Hippocampal formation (tissue), 2 donors: ENCODE measurements around the gene DDX52.
"Not testable (repeated sequence)": the region's sequence is repeated elsewhere in the genome, so short reads cannot be mapped to it uniquely, and the experiment has no call there.

Experiments
- DNase-seq, 2 donors: peaks; one replicate each; lab custom pipeline; 2025; lab: John Stamatoyannopoulos, UW

Gene DDX52

DNA sequence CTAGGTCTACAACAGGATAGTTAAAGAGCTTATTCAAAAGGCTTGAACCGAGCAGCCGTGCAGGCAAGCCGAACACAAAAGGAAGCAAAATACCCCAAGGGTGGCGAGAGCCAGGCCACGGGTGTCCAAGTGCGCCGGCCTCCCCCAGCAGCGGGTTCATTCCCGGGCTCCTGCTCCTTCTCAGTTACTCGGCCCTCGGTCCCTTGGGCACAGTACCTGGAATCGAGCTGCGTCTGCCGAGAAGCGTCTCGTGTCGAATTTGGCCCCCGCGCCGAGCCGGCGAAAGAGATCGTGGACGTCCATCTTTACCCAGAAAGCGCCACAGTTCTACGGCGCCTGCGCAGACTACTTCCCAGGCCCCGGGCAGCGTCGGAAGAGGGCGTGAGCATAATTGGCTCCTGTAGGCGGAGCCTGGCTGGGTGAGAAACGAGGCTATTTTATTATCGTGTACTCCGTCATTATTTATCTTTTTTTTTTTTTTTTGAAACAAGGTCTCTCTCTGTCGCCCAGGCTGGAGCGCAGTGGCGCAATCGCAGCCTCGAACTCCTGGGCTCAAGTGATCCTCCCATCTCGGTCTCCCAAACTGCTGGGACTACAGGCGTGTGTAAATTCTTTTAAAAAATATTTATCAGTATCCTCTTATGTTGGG, at the start of gene DDX52:
Gene DDX52, minus strand, starts transcription at position 329 of the 649 bp plus-strand sequence. Its CDS starts 26 bp downstream, at position 303.
- peak; percentile 83 to 84 for DNase-seq

DNA sequence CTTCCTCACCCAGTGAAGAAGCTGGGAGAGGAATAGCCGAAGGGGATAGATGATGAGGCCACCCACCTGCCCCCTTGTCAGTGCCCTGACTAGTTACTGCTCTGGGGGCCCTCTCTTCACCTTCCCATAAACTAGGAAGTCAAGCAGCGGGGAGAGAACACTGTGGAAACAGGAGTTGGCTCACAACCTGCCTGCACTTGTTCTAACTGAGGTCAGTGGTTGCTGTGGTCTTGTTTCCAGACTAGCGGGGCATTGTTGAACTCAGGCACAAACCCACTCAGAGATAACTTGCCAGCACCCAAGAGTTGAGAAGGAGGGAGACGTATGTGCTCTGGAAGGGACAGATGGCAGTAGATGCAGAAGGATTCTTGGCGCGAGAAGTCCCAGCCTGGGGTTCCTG, 48.6 kb upstream of the DDX52 start:
- no peak for DNase-seq

DNA sequence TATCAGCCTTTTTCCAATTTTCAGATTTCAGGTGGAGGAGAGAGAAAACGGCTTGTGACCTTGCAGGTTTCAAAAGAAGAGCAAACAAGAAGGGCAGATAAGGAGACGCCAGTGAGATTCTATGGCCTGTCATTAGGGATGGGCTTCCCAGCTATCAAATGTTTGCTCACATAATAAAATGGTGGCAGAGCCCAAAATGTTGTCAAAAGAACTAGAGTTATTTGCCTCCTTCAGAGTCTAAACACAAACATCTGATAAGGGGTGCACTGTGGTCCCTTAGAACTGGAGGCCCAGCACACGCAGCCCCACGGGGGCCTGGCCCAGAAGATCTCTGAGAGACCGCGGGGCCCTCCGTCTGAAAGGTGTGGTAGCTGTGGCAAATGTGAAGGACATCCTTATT, 46.1 kb upstream of the DDX52 start:
- no peak for DNase-seq

GRCh38 chr17:37683454-37683984, 40.3 kb upstream of the DDX52 start:
- no peak for DNase-seq

DNA sequence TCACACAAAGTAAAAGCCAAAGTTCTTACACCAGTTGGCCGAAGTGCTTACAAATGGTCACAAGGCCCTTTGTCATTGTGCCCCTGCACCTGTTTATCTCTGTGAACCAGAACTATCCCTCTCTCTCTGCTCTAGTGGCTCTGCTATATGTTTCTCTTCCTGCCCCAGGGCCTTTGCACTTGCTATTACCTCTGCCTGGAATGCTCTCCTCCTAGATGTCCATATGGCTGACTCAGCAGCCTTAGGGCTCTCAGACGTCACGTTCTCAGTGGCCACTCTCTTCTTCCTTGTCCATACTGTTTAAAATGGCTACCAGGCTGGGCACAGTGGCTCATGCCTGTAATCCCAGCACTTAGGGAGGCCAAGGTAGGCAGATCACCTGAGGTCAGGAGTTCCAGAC, 38.8 kb upstream of the DDX52 start:
- no peak for DNase-seq

DNA sequence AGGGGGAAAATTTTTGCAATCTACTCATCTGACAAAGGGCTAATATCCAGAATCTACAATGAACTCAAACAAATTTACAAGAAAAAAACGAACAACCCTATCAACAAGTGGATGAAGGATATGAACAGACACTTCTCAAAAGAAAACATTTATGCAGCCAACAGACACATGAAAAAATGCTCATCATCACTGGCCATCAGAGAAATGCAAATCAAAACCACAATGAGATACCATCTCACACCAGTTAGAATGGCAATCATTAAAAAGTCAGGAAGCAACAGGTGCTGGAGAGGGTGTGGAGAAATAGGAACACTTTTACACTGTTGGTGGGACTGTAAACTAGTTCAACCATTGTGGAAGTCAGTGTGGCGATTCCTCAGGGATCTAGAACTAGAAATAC, 36.7 kb upstream of the DDX52 start:
- DNase-seq, result not testable (repeated sequence)

DNA sequence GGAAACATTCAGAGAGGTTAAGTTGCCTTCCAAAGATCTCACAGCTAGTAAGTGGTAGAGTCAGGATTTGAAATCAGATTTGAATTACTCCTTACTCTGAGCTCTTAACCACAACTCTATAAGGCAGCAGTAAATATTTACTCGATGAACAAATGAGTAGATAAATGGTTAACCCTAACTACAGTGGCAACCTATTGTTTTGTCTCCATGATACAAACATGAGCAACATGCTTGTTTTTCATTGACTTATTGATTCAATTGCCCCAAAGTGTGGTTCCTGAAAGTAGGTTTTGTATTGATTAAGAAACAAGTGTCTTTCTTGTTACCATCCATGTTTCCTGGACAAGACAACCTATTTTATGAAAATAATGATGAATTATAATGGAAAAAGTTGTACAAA, 34.8 kb upstream of the DDX52 start:
- no peak for DNase-seq

DNA sequence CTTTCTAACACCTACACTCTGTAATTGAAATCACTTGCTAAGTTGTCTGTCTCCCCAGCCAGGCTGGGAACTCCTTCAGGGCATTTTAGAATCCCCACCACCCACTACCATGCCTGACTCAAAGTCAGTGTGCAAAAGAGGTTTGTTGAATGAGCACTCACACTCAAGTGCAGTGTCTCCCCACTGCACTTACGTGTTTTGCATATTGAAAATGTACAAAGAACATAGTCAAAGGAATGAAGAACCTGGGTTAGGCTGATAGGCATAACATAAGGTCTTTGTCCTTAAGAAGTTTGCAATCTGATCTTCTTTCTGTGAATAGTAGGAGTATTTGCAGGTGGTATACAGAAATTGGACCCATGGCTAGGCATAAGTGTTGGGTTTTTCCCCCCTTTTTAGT, 33.8 kb upstream of the DDX52 start:
- DNase-seq, result no peak

GRCh38 chr17:37676115-37676925, 33.1 kb upstream of the DDX52 start:
- no peak for DNase-seq

DNA sequence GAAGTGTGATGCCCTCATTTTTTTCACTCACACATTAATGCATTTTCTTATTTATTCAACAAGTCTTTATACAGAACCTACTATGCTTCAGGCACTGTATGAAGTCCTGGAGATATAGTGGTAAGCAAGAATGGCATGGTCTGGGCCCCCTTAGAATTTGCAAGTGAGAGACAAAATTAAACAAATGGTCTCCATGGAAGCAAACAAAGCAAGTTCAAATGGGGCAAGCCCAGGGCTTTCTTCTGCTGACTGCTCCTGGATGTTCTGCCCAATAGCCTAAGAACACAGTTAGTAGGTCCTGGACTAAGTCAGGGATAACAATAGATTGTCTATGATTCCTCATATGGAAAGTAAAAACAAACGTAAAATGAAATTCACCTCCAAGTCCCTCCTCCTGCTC, 31.3 kb upstream of the DDX52 start:
- no peak for DNase-seq

GRCh38 chr17:37673386-37673785, 30.1 kb upstream of the DDX52 start:
- DNase-seq, result no peak

DNA sequence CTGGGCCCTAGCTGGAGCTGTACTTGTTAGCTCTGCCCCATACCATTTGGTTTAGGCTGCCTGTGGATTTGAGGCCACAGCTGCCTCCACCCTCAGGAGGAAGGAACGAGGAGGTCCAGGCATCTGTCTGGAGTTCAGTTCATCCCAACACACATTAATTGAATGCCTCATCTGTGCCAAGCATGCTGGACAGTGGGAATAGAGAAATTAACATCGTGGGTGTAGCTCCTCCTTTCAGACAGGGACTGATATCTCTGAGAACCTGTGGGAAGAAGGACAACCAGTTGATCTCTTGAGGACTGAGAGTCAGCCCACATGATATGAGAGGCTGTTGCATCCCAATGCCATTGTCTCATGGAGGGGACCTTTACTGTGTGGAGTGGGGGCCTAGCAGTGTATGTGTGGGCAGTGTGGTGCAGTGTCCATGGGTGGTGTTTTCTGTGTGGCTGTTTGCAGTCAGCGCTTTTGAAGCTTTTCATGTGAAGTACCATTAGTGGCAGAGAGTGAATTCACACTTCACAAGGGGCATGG, 29.4 kb upstream of the DDX52 start:
- no peak for DNase-seq

DNA sequence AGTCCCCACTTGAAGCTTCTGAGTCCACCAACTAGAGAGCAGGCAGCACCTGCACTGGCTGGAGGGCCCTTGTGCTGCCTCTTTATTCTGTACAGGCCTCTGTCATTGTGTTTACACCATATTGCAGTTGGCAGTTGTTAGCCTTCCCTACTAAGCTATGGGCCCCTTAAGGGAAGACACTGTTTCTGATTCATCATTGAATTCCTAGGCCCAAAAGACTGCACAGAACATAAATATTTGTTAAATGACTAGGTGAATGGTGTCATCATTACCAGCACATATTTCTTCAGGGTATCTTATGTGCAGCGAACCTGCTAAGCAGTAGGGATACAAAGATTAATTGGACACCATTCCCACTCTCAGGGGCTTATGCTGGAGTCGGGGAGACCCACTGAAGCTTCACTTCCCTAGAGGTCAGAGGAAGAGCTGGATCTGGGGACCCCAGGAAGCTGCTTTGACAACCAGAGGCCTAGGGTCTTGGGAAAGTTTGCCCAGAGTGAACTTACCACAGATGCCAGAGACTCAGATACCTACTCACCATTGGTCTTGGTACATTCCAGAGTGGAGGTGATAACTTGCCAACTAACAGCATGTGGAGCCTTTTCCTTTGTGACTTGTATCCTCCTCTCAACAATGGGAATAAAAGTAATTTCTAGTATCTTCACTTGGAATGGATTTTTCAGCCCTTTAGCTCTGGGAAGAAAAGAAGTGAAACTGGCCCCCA, 28.7 kb upstream of the DDX52 start:
- DNase-seq, result no peak

GRCh38 chr17:37671028-37671823, 28.0 kb upstream of the DDX52 start:
- no peak for DNase-seq

- no peak for DNase-seq
These were observed 23.8 kb upstream of the DDX52 start for GRCh38 chr17:37667039-37667438.

GRCh38 chr17:37664214-37664613, 21.0 kb upstream of the DDX52 start:
- DNase-seq, result no peak

DNA sequence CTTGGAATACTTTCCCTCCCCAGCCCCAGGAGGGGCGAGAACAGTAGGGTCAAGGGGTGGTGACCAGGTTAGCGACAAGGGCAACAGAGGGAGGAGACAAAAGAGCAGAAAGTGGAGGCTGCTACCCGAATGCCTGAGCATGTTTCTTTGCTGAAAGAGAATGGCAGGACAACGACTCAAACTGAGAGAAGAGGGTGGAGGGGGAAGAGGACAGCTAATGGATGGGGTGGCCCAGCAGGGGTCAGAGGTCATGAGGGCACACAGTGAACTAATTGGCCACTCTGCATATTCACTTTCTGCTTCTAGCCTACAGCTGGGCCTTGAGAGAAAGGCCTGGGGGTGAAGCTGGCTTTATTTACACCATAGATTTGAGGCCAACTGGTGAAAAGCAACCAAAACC, 19.1 kb upstream of the DDX52 start:
- DNase-seq, result no peak

DNA sequence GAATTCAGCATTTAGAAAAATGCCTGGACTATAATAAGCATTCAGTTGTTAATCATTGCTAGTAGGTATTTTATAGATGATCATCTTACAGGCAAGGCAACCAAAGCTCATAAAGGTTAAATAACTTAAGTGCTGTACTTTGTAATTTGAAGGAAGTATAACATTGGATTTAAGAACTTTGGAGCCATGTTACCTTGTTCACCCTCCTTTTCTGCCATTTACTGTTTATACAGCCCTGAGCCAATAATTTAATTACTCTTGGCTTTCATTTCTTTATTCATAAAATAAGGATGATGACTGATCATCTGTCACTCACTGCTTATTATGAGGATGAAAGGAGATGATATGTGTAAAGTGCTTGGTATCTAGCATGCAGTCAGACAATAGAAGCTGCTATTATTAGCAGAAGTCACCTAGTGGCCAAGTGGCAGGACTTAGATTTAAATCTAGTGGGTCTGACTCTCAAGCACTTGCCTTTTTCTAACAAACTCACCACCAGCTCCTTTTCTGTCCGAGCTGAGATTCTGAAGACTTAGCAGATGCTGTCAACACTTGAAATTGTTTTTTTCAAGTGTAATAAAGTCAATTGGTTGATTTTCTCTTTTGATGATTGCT, 18.3 kb upstream of the DDX52 start:
- DNase-seq, result no peak

DNA sequence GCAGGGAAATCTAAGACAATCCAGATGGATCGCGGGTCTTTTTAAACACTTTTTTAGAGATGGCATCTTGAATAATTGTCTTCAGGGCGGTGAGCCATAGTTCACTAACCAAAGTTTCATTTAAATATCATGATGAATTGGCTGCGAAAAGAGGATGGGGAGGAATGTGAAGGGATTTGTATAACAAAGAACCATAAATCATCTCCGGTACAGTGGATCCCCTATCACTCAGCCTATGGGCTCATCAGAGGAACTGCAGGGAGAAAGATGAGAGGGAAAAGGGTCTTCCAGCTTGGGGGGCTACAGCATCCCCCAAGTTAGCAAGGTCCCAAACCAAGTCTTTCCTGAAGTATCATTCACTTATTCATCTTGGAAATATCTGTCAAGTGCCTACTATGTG, 16.7 kb upstream of the DDX52 start:
- no peak for DNase-seq

DNA sequence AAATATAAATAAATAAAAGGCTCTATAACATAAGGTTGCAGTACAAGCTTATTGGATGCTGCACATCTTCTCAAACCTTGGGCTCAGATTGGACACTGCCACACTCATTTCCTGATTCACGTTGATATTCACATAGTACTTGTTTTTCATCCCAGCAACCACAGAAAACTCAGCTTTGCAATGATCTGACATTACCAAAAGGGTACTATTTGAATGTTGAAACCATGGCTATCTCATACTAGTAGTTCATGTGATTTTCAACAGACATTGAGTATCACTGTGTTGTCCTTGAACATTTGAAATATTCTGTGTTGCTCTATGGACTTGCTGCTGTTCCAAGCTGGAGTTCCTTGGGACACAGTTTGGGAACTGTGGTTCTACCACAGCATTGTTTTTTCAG, 14.0 kb upstream of the DDX52 start:
- no peak for DNase-seq

- no peak for DNase-seq
These were observed 8.6 kb upstream of the DDX52 start for GRCh38 chr17:37651849-37652248.
